Adipocyte (in vitro differentiated cells): Measurements from ENCODE around the gene TNK1.
A peak's percentile ranks its signal among the peaks of the same experiment; 100 is the strongest.

Experiments
- DNase-seq: peaks from one replicate; pipeline ENCODE4 v3.0.0-alpha.2; 2015; ENCODE audit warnings: low read depth
- H3K27me3 ChIP-seq: replicated peaks from 2 replicates; pipeline ENCODE4 v1.7.0; 2013; ENCODE audit warnings: mild to moderate bottlenecking, low read length, moderate library complexity; ENCODE audit not compliant: control insufficient read depth, insufficient read depth
- H3K36me3 ChIP-seq: 2 replicates; pipeline ENCODE4 v1.7.0; 2013; ENCODE audit warnings: low read length, mild to moderate bottlenecking, moderate library complexity; ENCODE audit not compliant: control insufficient read depth, insufficient read depth, severe bottlenecking
- H3K4me1 ChIP-seq: 2 replicates; pipeline ENCODE4 v1.7.0; 2013; ENCODE audit warnings: mild to moderate bottlenecking, low read length, moderate library complexity; ENCODE audit not compliant: control insufficient read depth, insufficient read depth
- H3K4me3 ChIP-seq: 2 replicates; pipeline ENCODE4 v1.7.0; 2013; ENCODE audit warnings: mild to moderate bottlenecking, low read length, moderate library complexity
- H3K9ac ChIP-seq: 2 replicates; pipeline ENCODE4 v1.7.0; 2013; ENCODE audit warnings: mild to moderate bottlenecking, low read length, moderate library complexity
- H3K9me3 ChIP-seq: 2 replicates; pipeline ENCODE4 v1.7.0; 2013; ENCODE audit warnings: mild to moderate bottlenecking, low read length, moderate library complexity; ENCODE audit not compliant: control insufficient read depth

Gene TNK1

GRCh38 chr17:7379134-7379533, 1.8 kb upstream of the TNK1 start:
- Histone ChIP-seq H3K9me3 (peaks cover 9% of the 10 kb centered on the region), H3K36me3 (no peaks in the 10 kb centered on the region), H3K4me1 (peaks cover 15% of the 10 kb centered on the region), H3K9ac (no peak overlapping the region), H3K4me3 (no peak overlapping the region), H3K27me3 (peaks cover 32% of the 10 kb centered on the region)
- no peak for DNase-seq

- Histone ChIP-seq H3K4me1 (peaks cover 15% of the 10 kb centered on the region), H3K27me3 (peaks cover 32% of the 10 kb centered on the region), H3K36me3 (no peaks in the 10 kb centered on the region), H3K4me3 (peak overlapping the region; percentile 49), H3K9me3 (peaks cover 9% of the 10 kb centered on the region), H3K9ac (no peak overlapping the region)
- DNase-seq = peak; percentile 70
Measured at GRCh38 chr17:7380321-7380720, 568 bp upstream of the TNK1 start.

- Histone ChIP-seq H3K9me3 (peaks cover 9% of the 10 kb centered on the region), H3K4me1 (peaks cover 15% of the 10 kb centered on the region), H3K4me3 (no peak overlapping the region), H3K9ac (no peak overlapping the region), H3K36me3 (peaks cover 1% of the 10 kb centered on the region), H3K27me3 (peaks cover 32% of the 10 kb centered on the region)
- no peak for DNase-seq
Measured at GRCh38 chr17:7382901-7383300, 2.0 kb downstream of the TNK1 start.

GRCh38 chr17:7383371-7383741, 2.5 kb downstream of the TNK1 start:
- Histone ChIP-seq H3K4me3 (peak overlapping the region; percentile 44), H3K9ac (peak overlapping the region; percentile 54), H3K27me3 (peaks cover 32% of the 10 kb centered on the region), H3K36me3 (peaks cover 5% of the 10 kb centered on the region), H3K4me1 (peaks cover 15% of the 10 kb centered on the region), H3K9me3 (peaks cover 9% of the 10 kb centered on the region)
- DNase-seq = no peak

- H3K4me1 ChIP-seq = peaks cover 15% of the 10 kb centered on the region
- H3K9me3 ChIP-seq = peaks cover 9% of the 10 kb centered on the region
- H3K4me3 ChIP-seq = peak overlapping the region; percentile 44
- H3K27me3 ChIP-seq = peaks cover 32% of the 10 kb centered on the region
- peaks cover 10% of the 10 kb centered on the region for H3K36me3 ChIP-seq
- DNase-seq = peak; percentile 66
- H3K9ac ChIP-seq = peak overlapping the region; percentile 54
Measured at GRCh38 chr17:7383742-7384488, 3.0 kb downstream of the TNK1 start.

- Histone ChIP-seq H3K36me3 (peaks cover 17% of the 10 kb centered on the region), H3K4me3 (peak overlapping the region; percentile 44), H3K9ac (no peak overlapping the region), H3K4me1 (peaks cover 15% of the 10 kb centered on the region), H3K27me3 (peaks cover 30% of the 10 kb centered on the region), H3K9me3 (peaks cover 3% of the 10 kb centered on the region)
- DNase-seq = no peak
Measured at GRCh38 chr17:7384489-7385081, 3.7 kb downstream of the TNK1 start.

GRCh38 chr17:7388856-7389255, 8.0 kb downstream of the TNK1 start:
- Histone ChIP-seq H3K9ac (no peak overlapping the region), H3K9me3 (no peaks in the 10 kb centered on the region), H3K27me3 (no peaks in the 10 kb centered on the region), H3K4me1 (peaks cover 3% of the 10 kb centered on the region), H3K4me3 (no peak overlapping the region), H3K36me3 (peaks cover 48% of the 10 kb centered on the region)
- DNase-seq = no peak

GRCh38 chr17:7389924-7390910, 9.3 kb downstream of the TNK1 start:
- Histone ChIP-seq H3K9me3 (no peaks in the 10 kb centered on the region), H3K9ac (no peak overlapping the region), H3K4me1 (peaks cover 3% of the 10 kb centered on the region), H3K4me3 (no peak overlapping the region), H3K36me3 (peaks cover 48% of the 10 kb centered on the region), H3K27me3 (no peaks in the 10 kb centered on the region)
- DNase-seq = no peak

GRCh38 chr17:7391307-7391706, 10.4 kb downstream of the TNK1 start:
- H3K9ac ChIP-seq = no peak overlapping the region
- no peak for DNase-seq
- no peaks in the 10 kb centered on the region for H3K27me3 ChIP-seq
- H3K4me3 ChIP-seq = no peak overlapping the region
- no peaks in the 10 kb centered on the region for H3K9me3 ChIP-seq
- H3K4me1 ChIP-seq = peaks cover 3% of the 10 kb centered on the region
- H3K36me3 ChIP-seq = peaks cover 48% of the 10 kb centered on the region

- DNase-seq = no peak
- Histone ChIP-seq H3K4me3 (peak overlapping the region; percentile 91), H3K9ac (peak overlapping the region; percentile 92), H3K36me3 (peaks cover 46% of the 10 kb centered on the region), H3K27me3 (no peaks in the 10 kb centered on the region), H3K9me3 (no peaks in the 10 kb centered on the region), H3K4me1 (peaks cover 3% of the 10 kb centered on the region)
Measured at GRCh38 chr17:7392696-7393612, 12.1 kb downstream of the TNK1 start.
